Right lobe of liver (tissue), 6 donors: ENCODE results near the gene POU5F2. TPM values are rescaled to one million over a fixed set of nuclear protein-coding genes. Genes with fewer than 3 reads are reported as not detected.

Experiments used
- ATAC-seq, 4 donors: fragments of 200-7000 bp; cut with Tn5 transposase; one replicate each; pipeline ENCODE4 v1.9.1; 2020; ENCODE audit warnings: mild to moderate bottlenecking in 4 of 4, moderate library complexity in 4 of 4
- DNase-seq, 3 donors: peaks; one replicate each; pipeline ENCODE4 v3.0.0-alpha.2; 2020
- H3K27ac ChIP-seq, 3 donors: fragments of 200-600 bp; one replicate each; pipeline ENCODE4 v1.8.0; 2022
- H3K27me3 ChIP-seq, 2 donors: fragments of 200-600 bp; one replicate each; pipeline ENCODE4 v1.8.0; 2022
- H3K36me3 ChIP-seq, 4 donors: fragments of 200-600 bp; sonication (generic) in 1 of 4; one replicate each; pipeline versions ENCODE4 v1.5.1 to v1.8.0; 2017 to 2022; ENCODE audit warnings: control low read depth in 1 of 4
- H3K4me1 ChIP-seq, 4 donors: fragments of 200-600 bp; sonication (generic) in 1 of 4; one replicate each; pipeline versions ENCODE4 v1.5.1 to v1.8.0; 2017 to 2022; ENCODE audit warnings: control low read depth in 1 of 4
- H3K4me3 ChIP-seq, 3 donors: fragments of 200-600 bp; one replicate each; pipeline ENCODE4 v1.8.0; 2022
- H3K9me3 ChIP-seq, 4 donors: fragments of 200-600 bp; sonication (generic) in 1 of 4; one replicate each; pipeline versions ENCODE4 v1.5.1 to v1.8.0; 2017 to 2022; ENCODE audit warnings: control low read depth in 1 of 4
- CTCF ChIP-seq, 4 donors: fragments of 200-600 bp in 3 of 4; fragments of 450-650 bp in 1 of 4; IDR thresholded peaks; one replicate each; pipeline versions ENCODE4 v1.5.1 to v1.8.0; 2016 to 2022; ENCODE audit warnings: antibody characterized with exemption in 4 of 4, mild to moderate bottlenecking in 2 of 4
- POLR2A ChIP-seq: fragments of 450-650 bp; IDR thresholded peaks from one replicate; pipeline ENCODE4 v1.6.1; 2017; ENCODE audit warnings: antibody characterized with exemption, mild to moderate bottlenecking
- WGBS: methylation state at CpG from one replicate; pipeline ENCODE4 v1.1.6; 2018; ENCODE audit warnings: low coverage, low lambda C conversion rate; ENCODE audit not compliant: insufficient coverage; ENCODE audit errors: missing lambda C conversion rate; 5-methylcytosine and 5-hydroxymethylcytosine counted together
- intact Hi-C, 2 donors: fragments of 100-400 bp; cut with DNase I; formaldehyde crosslinking; loops; one replicate each; pipeline versions ENCODE4 v1.11.2 to v1.14.1; 2022
- long read RNA-seq: library from polyadenylated mRNA; unstranded; transcript quantifications from one replicate; pipeline ENCODE4 v2.0.0, GENCODE V29; 2019
- total RNA-seq, 6 experiments: library from RNA; depleted of rRNA in 2 of 6; stranded (reverse); fragments of >200 nt in 2 of 6; fragmentation: NEBNext Ultra II Directional in 3 of 6; extraction: Animal tissue kit (Norgen Biotek cat#: 25700) in 3 of 6; gene quantifications; one replicate each; pipeline versions ENCODE4 v1.1.0 to v1.2.4, GENCODE V29; 2016 to 2023
- donor health status: DM: no; HTN: yes; CAD: no.
- donor health status: DM: no; HTN: no; CAD: no.
- donor health status: DM: no; HTN: no; CAD: no.
- donor health status: DM: no; HTN: yes; CAD: no.
- donor health status: DM: no; HTN: yes; CAD: no.

Gene POU5F2
- total RNA-seq: 1 to 10 TPM in 2 of 6 experiments, under 1 TPM in 4; 0.29 to 1.3 (median 0.52) TPM
- long read RNA-seq: 0 reads

DNA sequence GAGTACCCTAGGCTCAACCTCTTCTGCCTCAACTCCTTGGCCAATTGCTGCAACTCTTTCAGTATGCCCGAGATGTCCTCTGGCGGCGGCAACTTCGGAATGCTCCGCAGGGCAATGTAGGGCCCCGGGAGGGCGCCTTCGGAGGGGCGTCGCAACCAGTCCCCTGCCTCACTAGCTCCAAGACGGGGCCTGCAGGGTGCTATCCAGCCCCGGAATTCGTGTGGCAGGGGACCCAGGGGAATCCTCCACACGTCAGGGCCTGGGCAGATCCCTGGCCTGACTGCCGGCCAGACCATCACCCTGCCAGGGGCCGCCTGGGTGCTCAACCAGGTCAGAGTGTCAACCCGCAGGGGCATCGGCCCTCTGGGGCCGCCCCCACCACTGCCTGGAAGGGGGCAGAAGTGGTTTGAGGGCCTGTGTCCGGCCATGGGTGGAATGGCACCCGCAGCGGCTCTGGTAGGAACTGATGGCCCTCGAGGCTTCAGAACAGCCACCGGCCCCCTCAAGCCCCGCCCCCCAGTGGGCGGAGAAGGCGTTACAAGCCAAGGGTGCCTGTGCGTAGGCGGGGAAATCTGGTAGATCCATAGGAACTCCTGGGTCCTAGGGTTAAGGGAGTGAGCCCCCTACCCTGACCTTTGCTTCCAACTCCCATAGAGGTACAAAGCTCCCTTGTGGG is at the start of gene POU5F2:
Gene POU5F2, minus strand, starts transcription at position 465 of the 676 bp plus-strand sequence. Its CDS starts 37 bp downstream, at position 428.
- Histone ChIP-seq H3K27ac (no peak within 1 kb of the TSS), H3K36me3 (no peaks in the 10 kb centered on the region), H3K4me1 (no peaks in the 10 kb centered on the region), H3K27me3 (no peaks in the 10 kb centered on the region), H3K4me3 (no peak within 1 kb of the TSS), H3K9me3 (no peaks in the 10 kb centered on the region)
- intact Hi-C loops: no loop called here
- TF ChIP-seq POLR2A (no peak), CTCF (IDR thresholded peaks at IDR 0.05) (no peak)
- ATAC-seq (peak in 1 of 4 donors; percentile 43), DNase-seq (peak in 1 of 3 donors; percentile 48)
- WGBS: 95% methylated on average over 11 of the region's 29 CpGs

DNA sequence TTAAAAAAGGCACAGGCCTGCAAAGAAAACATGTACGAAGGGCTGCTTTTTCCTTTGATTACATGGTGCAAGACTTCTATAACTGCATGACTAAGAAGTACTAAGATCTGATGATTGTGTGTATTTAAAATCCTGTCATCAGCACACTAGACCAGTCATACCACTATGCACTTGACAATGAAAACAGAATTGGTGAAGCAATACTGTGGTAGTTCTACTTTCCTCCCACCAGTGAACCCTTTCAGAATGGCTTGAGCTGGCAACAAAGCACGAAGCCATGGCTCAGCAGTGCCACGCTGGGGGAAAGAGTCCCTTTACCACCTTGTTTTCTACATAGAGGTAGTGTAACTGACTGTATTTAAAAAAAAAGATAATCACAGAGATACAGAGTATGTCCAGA is 49.0 kb upstream of the POU5F2 start:
- Histone ChIP-seq H3K27me3 (no peaks in the 10 kb centered on the region), H3K9me3 (no peaks in the 10 kb centered on the region), H3K4me3 (no peak overlapping the region), H3K36me3 (no peaks in the 10 kb centered on the region), H3K27ac (no peak overlapping the region), H3K4me1 (no peaks in the 10 kb centered on the region)
- 83% methylated on average over 3 of the region's 3 CpGs for WGBS
- intact Hi-C loops: no loop called here
- DNase-seq (no peak), ATAC-seq (no peak)
- no peak for TF ChIP-seq CTCF (IDR thresholded peaks at IDR 0.05)
- TF ChIP-seq POLR2A: no peak

DNA sequence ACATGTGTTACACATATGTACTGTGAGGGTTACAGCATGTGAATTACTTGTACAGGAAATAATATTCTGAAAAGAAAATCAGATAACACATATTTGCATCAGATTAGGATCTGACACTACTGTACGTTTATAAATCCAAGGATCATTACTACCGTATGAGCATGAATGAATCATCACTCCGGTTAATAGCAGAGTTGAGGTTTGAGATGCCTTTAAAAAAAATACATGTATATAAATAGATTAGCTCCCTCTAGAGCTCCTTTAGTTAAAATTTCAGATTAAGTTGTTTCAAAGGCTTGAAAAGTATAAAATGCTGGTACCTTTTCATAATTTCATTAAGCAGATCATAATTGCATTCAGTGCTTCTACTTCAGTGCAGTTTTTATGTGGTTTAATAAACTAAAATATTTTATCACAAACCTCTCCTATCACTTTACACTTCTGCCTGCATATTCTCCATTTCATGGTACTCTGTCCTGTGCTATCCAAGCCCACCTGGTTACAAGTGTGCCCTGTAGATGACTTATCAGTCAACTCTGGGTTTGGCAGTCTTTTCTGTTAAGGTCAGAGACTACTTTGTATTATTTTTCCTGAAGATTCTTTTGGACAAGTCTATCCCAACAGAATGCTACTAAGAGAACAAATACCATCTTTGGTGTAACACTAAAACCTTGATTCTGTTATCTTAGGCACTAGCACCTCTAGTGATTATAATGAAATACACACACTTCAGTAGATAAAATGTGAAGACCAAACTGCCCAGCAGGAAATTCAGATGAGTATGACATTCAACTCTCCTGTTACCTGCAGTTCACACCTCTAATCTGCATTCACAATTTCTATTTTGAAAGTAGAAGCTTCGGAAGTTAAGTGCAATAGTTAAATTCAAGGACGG is 48.0 kb upstream of the POU5F2 start:
- DNase-seq (no peak), ATAC-seq (no peak)
- intact Hi-C loops: no loop called here
- no peak overlapping the region for H3K4me3 ChIP-seq
- no peak for TF ChIP-seq POLR2A
- no peak for TF ChIP-seq CTCF (IDR thresholded peaks at IDR 0.05)
- no peak overlapping the region for H3K27ac ChIP-seq
- no peaks in the 10 kb centered on the region for H3K9me3 ChIP-seq
- WGBS: 69% methylated on average over 5 of the region's 5 CpGs
- no peaks in the 10 kb centered on the region for H3K27me3 ChIP-seq
- no peaks in the 10 kb centered on the region for H3K4me1 ChIP-seq
- H3K36me3 ChIP-seq: no peaks in the 10 kb centered on the region

- intact Hi-C loops: no loop called here
- Histone ChIP-seq H3K27me3 (no peaks in the 10 kb centered on the region), H3K9me3 (no peaks in the 10 kb centered on the region), H3K4me3 (no peak overlapping the region), H3K27ac (no peak overlapping the region), H3K36me3 (no peaks in the 10 kb centered on the region), H3K4me1 (no peaks in the 10 kb centered on the region)
- TF ChIP-seq POLR2A: no peak
- no peak for TF ChIP-seq CTCF (IDR thresholded peaks at IDR 0.05)
- DNase-seq (no peak), ATAC-seq (no peak)
- 80% methylated on average over 1 of the region's 1 CpG for WGBS
Measured at GRCh38 chr5:93787598-93787997, 46.2 kb upstream of the POU5F2 start.
